ENCODE results near the gene PATJ.

Gene PATJ

DNA sequence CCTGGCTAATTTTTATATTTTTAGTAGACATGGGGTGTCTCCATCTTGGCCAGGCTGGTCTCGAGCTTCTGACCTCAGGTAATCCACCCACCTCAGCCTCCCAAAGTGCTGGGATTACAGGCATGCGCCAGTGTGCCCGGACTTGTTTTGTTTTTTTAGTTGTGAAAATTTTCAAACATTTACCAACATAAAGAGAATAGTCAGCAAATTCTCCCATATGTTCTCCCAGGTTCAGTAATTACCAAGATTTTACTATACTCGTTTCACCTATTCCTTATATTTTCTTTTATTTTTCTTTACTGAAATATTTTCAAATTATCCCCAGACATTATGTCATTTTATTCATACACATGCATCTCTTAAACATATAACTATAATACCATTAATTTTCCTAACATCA, 234.3 kb downstream of the PATJ start:
- H3K4me2 ChIP-seq (ENCODE audit: low read length): no peak overlapping the region
- no peaks in the 10 kb centered on the region for H3K79me2 ChIP-seq (ENCODE audit: control insufficient read depth, insufficient read depth, low read length)
- no peak overlapping the region for H2AK5ac ChIP-seq (ENCODE audit: low read length)
- H3K23ac ChIP-seq (ENCODE audit: low read length): no peak overlapping the region
- H3K27ac ChIP-seq (ENCODE audit: low read depth, low read length): no peak overlapping the region
- H3K79me1 ChIP-seq (ENCODE audit: low read length): no peaks in the 10 kb centered on the region
- no peak overlapping the region for H3K4me3 ChIP-seq (ENCODE audit: low read length)
- no peaks in the 10 kb centered on the region for H3K36me3 ChIP-seq (ENCODE audit: control insufficient read depth, insufficient read depth, low read length)
- no peak overlapping the region for H3K18ac ChIP-seq (ENCODE audit: low read length)
- no peak overlapping the region for H3K4ac ChIP-seq (ENCODE audit: low read depth, low read length)
- H3K56ac ChIP-seq (ENCODE audit: low read length): no peak overlapping the region
- H3K9ac ChIP-seq (ENCODE audit: low read length): no peak overlapping the region
- H4K5ac ChIP-seq (ENCODE audit: low read length): no peak overlapping the region
- no peak for DNase-seq
- no peak overlapping the region for H4K8ac ChIP-seq (ENCODE audit: low read depth, low read length)
- H3K27me3 ChIP-seq (ENCODE audit: insufficient read depth, low read length, poor library complexity): no peaks in the 10 kb centered on the region
- peaks cover 4% of the 10 kb centered on the region for H3K4me1 ChIP-seq (ENCODE audit: control insufficient read depth, low read depth, low read length)
- no peak overlapping the region for H2BK15ac ChIP-seq (replicated peaks; ENCODE audit: low read depth)
- no peak overlapping the region for H2BK120ac ChIP-seq (ENCODE audit: low read depth, low read length)
- no peak overlapping the region for H2BK5ac ChIP-seq (ENCODE audit: low read length)
- 100% methylated on average over 1 of the region's 4 CpGs for WGBS (ENCODE audit: extremely low coverage, insufficient coverage, low lambda C conversion rate)

DNA sequence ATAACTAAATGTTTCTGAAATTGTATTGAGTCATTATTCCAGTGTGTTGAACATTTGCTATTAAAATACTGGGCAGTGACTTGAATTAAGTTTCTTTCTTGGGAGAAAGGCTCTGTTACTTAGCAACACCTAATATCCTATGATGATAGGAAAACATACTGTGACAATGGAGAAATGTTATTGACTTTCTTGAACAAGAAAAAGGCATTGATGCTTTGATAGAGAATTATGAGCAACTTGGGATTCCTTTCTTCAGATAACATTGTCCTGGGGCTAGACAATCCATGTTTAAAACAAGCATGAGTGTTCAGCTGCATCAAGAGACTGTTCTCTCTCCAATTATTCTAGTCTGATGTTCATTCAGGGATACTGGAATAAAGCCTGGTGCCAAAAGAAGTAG, 236.5 kb downstream of the PATJ start:
- DNase-seq: no peak
- Histone ChIP-seq H3K23ac (ENCODE audit: low read length) (no peak overlapping the region), H3K4ac (ENCODE audit: low read depth, low read length) (no peak overlapping the region), H3K79me2 (ENCODE audit: control insufficient read depth, insufficient read depth, low read length) (no peaks in the 10 kb centered on the region), H3K36me3 (ENCODE audit: control insufficient read depth, insufficient read depth, low read length) (no peaks in the 10 kb centered on the region), H3K18ac (ENCODE audit: low read length) (no peak overlapping the region), H2BK5ac (ENCODE audit: low read length) (no peak overlapping the region), H3K27me3 (ENCODE audit: insufficient read depth, low read length, poor library complexity) (no peaks in the 10 kb centered on the region), H3K79me1 (ENCODE audit: low read length) (no peaks in the 10 kb centered on the region), H3K4me3 (ENCODE audit: low read length) (no peak overlapping the region), H3K4me1 (ENCODE audit: control insufficient read depth, low read depth, low read length) (peaks cover 4% of the 10 kb centered on the region), H3K9ac (ENCODE audit: low read length) (no peak overlapping the region), H3K27ac (ENCODE audit: low read depth, low read length) (no peak overlapping the region), H2BK15ac (replicated peaks; ENCODE audit: low read depth) (no peak overlapping the region), H4K5ac (ENCODE audit: low read length) (no peak overlapping the region), H3K4me2 (ENCODE audit: low read length) (no peak overlapping the region), H3K56ac (ENCODE audit: low read length) (no peak overlapping the region), H2AK5ac (ENCODE audit: low read length) (no peak overlapping the region), H4K8ac (ENCODE audit: low read depth, low read length) (no peak overlapping the region), H2BK120ac (ENCODE audit: low read depth, low read length) (no peak overlapping the region)

DNA sequence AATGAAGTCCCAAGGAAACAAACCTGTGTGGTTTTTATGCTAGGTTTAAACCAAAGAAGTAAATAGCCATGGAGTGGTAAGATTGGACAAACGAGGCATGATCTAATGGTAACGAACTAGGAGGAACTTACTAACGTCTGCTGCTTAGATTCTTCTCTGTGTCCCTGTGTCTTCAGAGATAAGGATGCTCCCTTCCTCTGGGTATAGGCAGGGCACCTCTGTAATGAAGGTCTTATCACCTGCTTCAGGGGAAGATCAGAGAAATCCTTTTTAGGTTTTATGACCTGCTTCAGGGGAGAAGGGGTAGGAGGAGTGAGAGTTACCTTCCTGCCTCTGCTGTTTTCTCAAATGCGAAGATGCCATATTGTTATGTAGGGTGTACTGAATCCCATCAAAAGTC, 237.4 kb downstream of the PATJ start:
- Histone ChIP-seq H3K4ac (ENCODE audit: low read depth, low read length) (no peak overlapping the region), H3K27me3 (ENCODE audit: insufficient read depth, low read length, poor library complexity) (no peaks in the 10 kb centered on the region), H3K18ac (ENCODE audit: low read length) (no peak overlapping the region), H3K4me1 (ENCODE audit: control insufficient read depth, low read depth, low read length) (peaks cover 4% of the 10 kb centered on the region), H4K5ac (ENCODE audit: low read length) (no peak overlapping the region), H4K8ac (ENCODE audit: low read depth, low read length) (no peak overlapping the region), H3K4me3 (ENCODE audit: low read length) (no peak overlapping the region), H3K79me2 (ENCODE audit: control insufficient read depth, insufficient read depth, low read length) (no peaks in the 10 kb centered on the region), H3K36me3 (ENCODE audit: control insufficient read depth, insufficient read depth, low read length) (no peaks in the 10 kb centered on the region), H3K79me1 (ENCODE audit: low read length) (no peaks in the 10 kb centered on the region), H2AK5ac (ENCODE audit: low read length) (no peak overlapping the region), H3K27ac (ENCODE audit: low read depth, low read length) (no peak overlapping the region), H3K23ac (ENCODE audit: low read length) (no peak overlapping the region), H2BK5ac (ENCODE audit: low read length) (no peak overlapping the region), H3K4me2 (ENCODE audit: low read length) (no peak overlapping the region), H3K56ac (ENCODE audit: low read length) (no peak overlapping the region), H2BK15ac (replicated peaks; ENCODE audit: low read depth) (no peak overlapping the region), H3K9ac (ENCODE audit: low read length) (no peak overlapping the region), H2BK120ac (ENCODE audit: low read depth, low read length) (no peak overlapping the region)
- no CpG with 5 or more reads among the region's 4 CpGs for WGBS (ENCODE audit: extremely low coverage, insufficient coverage, low lambda C conversion rate)
- DNase-seq: peak; percentile 76

DNA sequence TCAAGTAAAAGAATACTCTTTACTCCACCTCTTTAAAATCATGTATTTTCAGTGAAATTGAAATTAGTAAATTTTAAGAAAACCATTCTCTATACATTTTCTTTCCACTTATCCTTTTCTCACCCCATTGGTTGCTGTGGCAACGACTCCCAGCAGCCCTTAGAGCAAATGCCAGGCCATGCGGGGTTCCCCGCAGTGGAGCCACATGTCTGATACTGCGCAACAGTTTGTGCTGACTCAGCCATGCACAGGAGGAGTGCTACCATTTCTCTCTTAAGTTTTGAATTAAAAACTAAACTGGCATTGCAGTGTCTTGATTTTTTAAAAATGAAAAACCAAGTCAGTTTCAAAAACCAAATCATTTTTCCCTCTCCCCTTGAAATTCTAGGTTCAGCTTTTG, 238.3 kb downstream of the PATJ start:
- H2AK5ac ChIP-seq (ENCODE audit: low read length): no peak overlapping the region

DNA sequence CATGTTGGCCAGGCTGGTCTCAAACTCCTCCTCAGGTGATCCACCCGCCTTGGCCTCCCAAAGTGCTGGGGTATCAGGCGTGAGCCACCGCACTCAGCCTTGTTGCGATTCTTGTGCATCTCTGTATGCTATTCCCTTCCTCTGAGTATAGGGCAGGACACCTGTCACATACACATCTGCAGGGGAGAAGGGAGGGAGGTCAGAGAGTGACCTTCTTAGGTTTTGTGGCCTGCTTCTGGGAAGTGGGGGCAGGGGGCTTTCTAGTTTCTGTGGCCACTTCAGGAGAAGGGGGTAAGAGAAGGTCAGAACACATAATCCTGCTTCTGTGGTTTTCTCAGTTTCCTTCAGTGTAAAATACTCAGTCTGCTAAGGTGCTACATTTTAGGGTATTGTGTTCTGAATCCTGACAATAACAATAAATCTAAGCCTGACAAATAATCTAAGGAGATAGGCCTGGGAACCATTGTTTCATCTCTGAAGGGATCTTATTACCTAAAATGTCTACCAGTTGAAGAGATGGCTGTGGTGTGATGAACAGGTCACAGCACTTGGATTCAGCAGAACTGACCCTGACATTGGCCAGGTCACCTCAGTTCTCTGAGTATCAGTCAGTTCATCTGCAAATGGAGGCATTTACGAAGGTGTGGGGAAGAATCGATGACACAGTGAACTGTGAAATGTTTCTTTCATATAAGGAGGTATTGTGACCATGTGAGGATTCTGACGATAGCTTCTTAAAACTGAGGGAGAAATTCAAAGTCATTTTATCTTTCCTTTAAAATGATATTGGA, 239.8 kb downstream of the PATJ start:
- Histone ChIP-seq H2BK5ac (ENCODE audit: low read length) (no peak overlapping the region), H3K4me3 (ENCODE audit: low read length) (no peak overlapping the region), H4K8ac (ENCODE audit: low read depth, low read length) (no peak overlapping the region), H3K4me1 (ENCODE audit: control insufficient read depth, low read depth, low read length) (peaks cover 3% of the 10 kb centered on the region), H3K36me3 (ENCODE audit: control insufficient read depth, insufficient read depth, low read length) (no peaks in the 10 kb centered on the region), H2BK120ac (ENCODE audit: low read depth, low read length) (no peak overlapping the region), H3K56ac (ENCODE audit: low read length) (no peak overlapping the region), H3K23ac (ENCODE audit: low read length) (no peak overlapping the region), H3K79me1 (ENCODE audit: low read length) (no peaks in the 10 kb centered on the region), H3K27me3 (ENCODE audit: insufficient read depth, low read length, poor library complexity) (no peaks in the 10 kb centered on the region), H3K79me2 (ENCODE audit: control insufficient read depth, insufficient read depth, low read length) (no peaks in the 10 kb centered on the region), H3K4ac (ENCODE audit: low read depth, low read length) (no peak overlapping the region), H3K27ac (ENCODE audit: low read depth, low read length) (no peak overlapping the region), H4K5ac (ENCODE audit: low read length) (no peak overlapping the region), H3K18ac (ENCODE audit: low read length) (no peak overlapping the region), H3K4me2 (ENCODE audit: low read length) (no peak overlapping the region), H3K9ac (ENCODE audit: low read length) (no peak overlapping the region), H2BK15ac (replicated peaks; ENCODE audit: low read depth) (no peak overlapping the region), H2AK5ac (ENCODE audit: low read length) (no peak overlapping the region)
- WGBS (ENCODE audit: extremely low coverage, insufficient coverage, low lambda C conversion rate): no CpG with 5 or more reads among the region's 7 CpGs
- peak; percentile 39 for DNase-seq

More for the DNA sequence above, 238.3 kb downstream of the PATJ start:
- Histone ChIP-seq H3K56ac (ENCODE audit: low read length) (no peak overlapping the region), H3K4me1 (ENCODE audit: control insufficient read depth, low read depth, low read length) (peaks cover 4% of the 10 kb centered on the region), H2BK120ac (ENCODE audit: low read depth, low read length) (no peak overlapping the region), H3K18ac (ENCODE audit: low read length) (no peak overlapping the region), H3K79me1 (ENCODE audit: low read length) (no peaks in the 10 kb centered on the region), H3K36me3 (ENCODE audit: control insufficient read depth, insufficient read depth, low read length) (no peaks in the 10 kb centered on the region), H3K4me3 (ENCODE audit: low read length) (no peak overlapping the region), H3K9ac (ENCODE audit: low read length) (no peak overlapping the region), H3K27me3 (ENCODE audit: insufficient read depth, low read length, poor library complexity) (no peaks in the 10 kb centered on the region), H3K4ac (ENCODE audit: low read depth, low read length) (no peak overlapping the region), H2BK15ac (replicated peaks; ENCODE audit: low read depth) (no peak overlapping the region), H3K79me2 (ENCODE audit: control insufficient read depth, insufficient read depth, low read length) (no peaks in the 10 kb centered on the region), H3K4me2 (ENCODE audit: low read length) (no peak overlapping the region), H4K8ac (ENCODE audit: low read depth, low read length) (no peak overlapping the region), H2BK5ac (ENCODE audit: low read length) (no peak overlapping the region), H3K23ac (ENCODE audit: low read length) (no peak overlapping the region), H3K27ac (ENCODE audit: low read depth, low read length) (no peak overlapping the region), H4K5ac (ENCODE audit: low read length) (no peak overlapping the region)
- DNase-seq: peak; percentile 94
- WGBS (ENCODE audit: extremely low coverage, insufficient coverage, low lambda C conversion rate): no CpG with 5 or more reads among the region's 4 CpGs

DNA sequence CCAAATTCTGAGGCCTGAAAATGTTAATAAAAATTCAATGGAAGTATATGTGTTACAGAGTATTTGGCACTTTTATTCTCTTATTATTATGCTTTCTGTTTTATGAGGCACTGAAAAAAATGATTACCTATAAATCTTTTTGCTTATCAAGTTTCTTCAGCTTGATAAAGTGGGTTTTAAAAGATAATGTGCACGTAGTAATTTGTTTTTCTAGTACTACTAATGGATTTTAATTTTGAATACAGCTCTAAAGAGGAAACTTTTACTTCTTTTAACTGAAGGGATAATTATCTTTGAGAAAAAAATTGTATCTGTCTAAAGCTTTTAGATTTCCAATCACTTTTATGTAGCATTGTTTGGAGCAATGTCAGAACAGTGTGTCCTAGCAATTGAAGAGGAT, 241.0 kb downstream of the PATJ start:
- no CpG with 5 or more reads among the region's 1 CpG for WGBS (ENCODE audit: extremely low coverage, insufficient coverage, low lambda C conversion rate)
- Histone ChIP-seq H3K56ac (ENCODE audit: low read length) (no peak overlapping the region), H2BK120ac (ENCODE audit: low read depth, low read length) (no peak overlapping the region), H3K9ac (ENCODE audit: low read length) (no peak overlapping the region), H3K79me1 (ENCODE audit: low read length) (no peaks in the 10 kb centered on the region), H2AK5ac (ENCODE audit: low read length) (no peak overlapping the region), H3K27ac (ENCODE audit: low read depth, low read length) (no peak overlapping the region), H3K4ac (ENCODE audit: low read depth, low read length) (no peak overlapping the region), H2BK5ac (ENCODE audit: low read length) (no peak overlapping the region), H3K23ac (ENCODE audit: low read length) (no peak overlapping the region), H3K4me2 (ENCODE audit: low read length) (no peak overlapping the region), H4K5ac (ENCODE audit: low read length) (no peak overlapping the region), H3K36me3 (ENCODE audit: control insufficient read depth, insufficient read depth, low read length) (no peaks in the 10 kb centered on the region), H3K18ac (ENCODE audit: low read length) (no peak overlapping the region), H2BK15ac (replicated peaks; ENCODE audit: low read depth) (no peak overlapping the region), H3K79me2 (ENCODE audit: control insufficient read depth, insufficient read depth, low read length) (no peaks in the 10 kb centered on the region), H3K4me1 (ENCODE audit: control insufficient read depth, low read depth, low read length) (peaks cover 3% of the 10 kb centered on the region), H3K4me3 (ENCODE audit: low read length) (no peak overlapping the region), H3K27me3 (ENCODE audit: insufficient read depth, low read length, poor library complexity) (no peaks in the 10 kb centered on the region), H4K8ac (ENCODE audit: low read depth, low read length) (peak overlapping the region; percentile 1)
- DNase-seq: no peak
